GF-D8 (cell line): ENCODE measurements around the gene ADAM12.
"Not testable (repeated sequence)": the region's sequence is repeated elsewhere in the genome, so short reads cannot be mapped to it uniquely, and the experiment has no call there.

ENCODE experiments used
- DNase-seq: peaks from one replicate; lab custom pipeline; 2025; lab: John Stamatoyannopoulos, UW

ADAM12 gene

DNA sequence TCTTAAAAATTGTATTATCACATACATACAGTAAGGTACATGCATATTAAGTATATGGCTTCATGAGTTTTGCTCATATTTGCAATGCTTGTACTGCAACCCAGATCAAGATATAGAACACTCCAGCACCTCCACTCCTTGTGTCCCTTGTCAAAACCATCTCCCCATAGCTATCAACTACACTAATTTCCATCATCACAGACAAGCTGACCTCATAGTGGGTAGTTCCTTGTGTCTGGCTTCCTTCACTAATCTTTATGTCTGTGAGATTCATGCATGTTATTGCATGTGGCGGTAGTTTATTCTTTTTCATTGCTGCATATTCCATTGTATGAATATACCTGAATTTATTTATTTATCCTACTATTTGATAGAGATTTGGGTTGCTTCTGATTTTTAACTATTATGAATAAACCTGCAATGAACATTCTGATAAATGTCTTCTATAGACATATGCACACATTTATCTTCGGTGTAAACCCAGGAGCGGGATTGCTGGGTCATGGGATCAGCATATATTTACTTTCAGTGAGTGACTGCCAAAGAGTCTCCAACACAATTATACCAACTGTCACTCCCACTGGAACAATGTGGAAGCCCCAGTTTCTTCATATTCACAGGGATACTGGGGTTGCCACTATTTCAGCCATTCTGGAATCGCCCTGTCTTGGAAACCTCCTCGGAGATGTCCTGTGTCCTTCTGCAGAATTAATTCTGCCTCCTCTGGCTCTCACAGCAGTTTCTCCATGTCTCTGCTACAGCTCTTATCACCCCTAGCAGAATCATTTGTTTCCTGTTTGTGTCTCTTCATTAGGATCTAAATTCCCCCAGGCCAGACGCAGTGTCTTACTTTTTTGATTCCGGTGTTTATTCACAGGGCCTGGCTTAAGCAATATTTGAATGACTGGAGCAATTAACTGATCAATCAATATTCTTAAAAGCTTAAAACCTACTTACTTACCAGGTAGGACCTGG is 14.7 kb upstream of the ADAM12 start:
- DNase-seq: no peak

GRCh38 chr10:126400641-126401040 is 12.4 kb upstream of the ADAM12 start:
- no peak for DNase-seq

DNA sequence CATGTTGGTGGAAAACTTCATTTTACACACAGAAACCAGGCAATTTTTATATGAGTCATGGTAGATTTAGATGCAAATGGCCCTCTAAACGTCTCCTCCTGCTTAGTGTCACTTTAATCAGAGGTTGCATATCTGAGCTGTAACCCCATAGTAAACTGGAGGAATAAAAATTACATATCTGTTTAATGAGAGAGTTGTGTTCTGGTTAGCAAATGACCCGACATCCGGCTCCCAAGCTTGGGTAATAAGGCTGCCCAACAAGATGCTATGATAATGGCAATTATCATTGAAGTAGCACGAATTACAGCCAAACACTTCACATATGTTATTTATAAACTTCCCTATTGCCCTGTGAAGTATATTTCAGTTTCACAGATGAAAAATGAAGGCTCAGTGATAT is 10.6 kb upstream of the ADAM12 start:
- no peak for DNase-seq

DNA sequence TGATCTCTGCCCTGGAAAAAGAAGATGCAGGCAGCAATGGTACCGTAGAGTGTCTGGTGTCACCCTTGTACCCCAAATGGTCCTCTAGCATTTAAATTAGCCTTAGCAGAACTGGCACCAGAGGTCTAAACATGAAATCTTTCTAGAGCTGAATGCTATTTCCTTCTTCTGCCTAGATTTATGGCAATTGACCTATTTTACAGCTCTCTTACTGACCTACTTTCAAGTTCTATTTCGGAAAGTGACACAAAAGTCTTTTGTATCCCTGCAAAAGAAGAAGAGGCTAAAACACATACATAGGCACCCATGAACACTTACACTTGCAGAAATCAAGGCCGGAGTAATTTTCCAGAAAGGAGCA is 10.1 kb upstream of the ADAM12 start:
- no peak for DNase-seq

GRCh38 chr10:126397640-126398382 is 9.5 kb upstream of the ADAM12 start:
- no peak for DNase-seq

- no peak for DNase-seq
Observed at GRCh38 chr10:126397156-126397555, 8.9 kb upstream of the ADAM12 start.

- DNase-seq: no peak
Observed at GRCh38 chr10:126394948-126395347, 6.7 kb upstream of the ADAM12 start.

DNA sequence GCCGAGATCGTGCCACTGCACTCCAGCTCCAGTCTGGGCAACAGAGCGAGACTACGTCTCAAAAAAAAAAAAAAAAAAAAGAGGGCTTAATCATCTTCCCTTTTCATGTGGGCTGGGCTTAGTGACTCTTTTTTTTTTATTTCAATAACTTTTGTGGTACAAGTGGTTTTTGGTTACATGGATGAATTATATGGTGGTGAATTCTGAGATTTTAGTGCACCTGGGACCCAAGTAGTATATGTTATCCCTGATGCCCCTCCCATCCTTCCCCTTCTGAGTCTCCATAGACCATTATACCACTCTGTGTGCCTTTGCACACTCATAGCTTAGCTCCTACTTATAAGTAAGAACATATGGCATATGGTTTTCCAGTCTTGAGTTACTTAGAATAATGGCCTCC is 4.8 kb upstream of the ADAM12 start:
- no peak for DNase-seq

DNA sequence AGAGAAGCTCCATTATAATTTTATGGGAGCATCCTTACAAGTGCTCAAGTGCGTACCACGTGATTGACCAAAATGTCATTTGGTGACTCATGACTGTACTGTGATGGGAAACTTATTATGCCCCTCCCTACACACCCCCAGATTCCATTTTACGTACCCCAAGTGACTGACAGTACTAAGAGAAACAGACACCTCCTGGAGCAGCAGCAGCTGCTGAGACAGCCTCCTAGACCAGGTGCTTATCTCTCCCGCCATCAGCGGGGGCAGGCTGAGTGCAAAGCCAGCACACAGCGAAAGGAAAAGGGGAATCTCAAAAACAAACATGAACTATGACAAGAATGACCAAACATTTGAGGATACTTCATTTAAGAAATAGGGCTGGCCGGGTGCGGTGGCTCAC is 4.2 kb upstream of the ADAM12 start:
- DNase-seq: no peak

- DNase-seq: no peak
Observed at GRCh38 chr10:126392068-126392467, 3.8 kb upstream of the ADAM12 start.

DNA sequence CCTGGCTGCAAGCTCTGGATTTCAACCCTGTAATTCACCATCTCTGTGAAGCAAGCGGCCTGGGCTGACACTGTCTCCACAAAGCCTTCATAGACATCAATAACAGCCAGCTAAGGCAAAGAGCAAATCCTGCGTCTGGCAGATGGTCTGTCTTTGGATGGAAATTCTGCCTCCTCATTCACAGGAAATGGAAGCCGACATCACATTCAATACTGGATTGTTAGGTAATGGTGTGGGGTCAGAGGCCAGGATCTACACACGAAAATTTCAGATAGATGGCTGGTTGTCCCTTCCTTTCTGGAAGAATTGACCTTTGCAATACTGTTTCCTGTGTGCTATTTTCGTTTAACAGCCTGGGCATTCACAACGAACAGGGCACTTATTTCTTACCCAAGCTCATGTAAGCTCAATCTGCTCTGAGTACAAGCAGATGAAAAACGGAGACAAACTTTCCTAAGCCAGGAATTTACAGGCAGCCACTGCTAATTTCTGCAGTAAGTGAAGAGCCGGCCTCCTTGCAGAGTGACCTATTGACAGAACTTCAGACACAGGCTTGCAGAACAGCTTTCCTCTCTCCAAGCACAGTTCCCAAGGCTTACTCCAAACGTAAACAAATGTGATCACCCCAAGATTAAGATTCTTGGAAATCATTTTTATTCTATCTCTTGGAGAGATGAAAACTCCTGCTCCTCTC is 3.1 kb upstream of the ADAM12 start:
- DNase-seq: no peak

DNA sequence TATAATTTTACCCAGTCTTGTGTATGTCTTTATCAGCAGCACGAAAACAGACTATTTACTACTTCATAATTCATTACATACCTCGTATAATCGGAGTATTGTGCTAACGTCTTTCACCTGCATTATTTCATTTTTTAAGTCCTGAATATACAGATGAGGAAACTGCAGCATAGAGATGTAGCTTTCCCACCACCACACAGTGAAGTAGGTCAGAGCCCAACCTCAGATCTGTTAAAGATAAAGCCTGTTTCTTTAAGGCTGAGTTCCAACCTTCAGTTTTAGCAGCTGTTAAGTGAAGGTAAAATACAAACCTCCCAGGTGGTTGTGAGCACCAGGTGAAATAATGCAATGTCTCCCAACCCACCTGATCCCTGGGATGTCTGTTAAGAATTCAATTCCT is 2.0 kb upstream of the ADAM12 start:
- no peak for DNase-seq

DNA sequence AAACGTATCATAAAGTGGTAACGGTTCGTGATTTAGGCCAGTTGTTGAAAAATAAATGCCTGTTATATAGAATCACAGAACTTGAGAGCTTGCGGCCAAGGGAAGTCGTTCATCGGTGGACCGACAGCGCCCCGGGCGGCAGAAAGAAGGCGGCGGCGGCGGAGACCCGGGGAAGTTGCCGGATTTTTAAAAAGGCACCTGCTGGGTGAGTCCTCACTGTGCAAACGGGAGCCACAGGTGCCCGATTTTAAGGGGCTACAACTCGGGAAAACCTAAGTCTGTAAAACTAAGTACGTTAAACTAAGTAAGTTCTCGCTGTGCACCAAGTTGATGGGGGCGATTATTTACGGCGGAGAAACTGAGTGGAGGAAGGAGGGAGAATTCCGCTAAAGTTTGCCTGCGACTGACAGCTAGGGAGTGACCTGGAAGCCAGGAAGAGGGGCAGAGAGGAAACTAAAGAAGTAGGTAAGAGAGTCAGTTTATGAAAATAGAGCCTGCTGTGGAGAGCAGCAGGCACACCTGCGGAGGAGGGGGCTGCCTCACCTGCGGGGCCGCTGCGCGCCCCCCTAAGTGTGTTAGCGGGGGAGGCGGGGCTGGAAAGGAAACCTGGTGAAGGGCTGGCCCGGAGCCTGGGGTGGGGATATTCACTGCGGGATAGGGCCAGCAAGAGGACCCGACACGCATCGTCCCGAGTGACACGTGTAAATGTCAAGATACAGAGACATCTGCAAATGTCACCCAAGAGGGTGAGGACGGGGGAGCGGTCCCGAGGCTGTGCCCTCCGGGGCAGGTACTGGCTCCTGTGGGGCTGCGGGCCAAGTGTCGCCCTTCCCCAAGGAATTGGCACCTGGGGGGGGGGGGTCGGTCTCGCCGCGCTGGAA is 996 bp downstream of the ADAM12 start:
- DNase-seq: no peak

- no peak for DNase-seq
Observed at GRCh38 chr10:126384269-126384873, 3.9 kb downstream of the ADAM12 start.

DNA sequence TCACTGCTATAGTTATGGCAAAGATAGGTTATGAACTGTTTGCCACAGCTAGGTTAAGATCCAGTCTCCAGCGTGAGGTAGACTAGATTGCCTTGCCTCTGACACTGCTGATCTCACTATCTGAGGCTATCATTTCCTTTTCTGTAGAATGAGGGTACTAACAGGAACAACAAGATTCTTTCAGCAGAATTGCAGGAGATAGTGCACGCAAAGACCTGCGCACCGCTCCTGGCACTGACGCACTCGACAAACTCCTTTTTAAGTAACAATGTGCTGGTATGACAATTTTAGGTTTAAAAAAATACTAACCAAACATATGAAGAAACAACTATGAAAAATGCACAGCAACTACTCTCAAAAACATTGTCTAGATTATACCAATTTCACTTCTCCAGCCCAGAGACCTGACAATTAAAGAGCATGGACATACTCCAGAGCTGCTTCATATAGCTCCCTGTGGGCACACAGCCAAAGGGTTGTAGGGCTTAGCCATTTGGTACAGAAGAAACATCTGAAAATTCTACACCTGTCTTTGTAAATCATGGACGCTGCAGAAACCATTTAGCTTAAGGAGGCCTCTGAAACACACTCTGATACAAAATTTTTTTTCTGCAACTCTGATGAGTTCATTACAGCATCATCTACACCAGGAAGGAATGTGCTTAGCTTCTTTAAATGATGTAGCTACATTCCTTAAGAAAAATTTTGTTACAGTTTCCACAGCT is 7.8 kb downstream of the ADAM12 start:
- DNase-seq: no peak

DNA sequence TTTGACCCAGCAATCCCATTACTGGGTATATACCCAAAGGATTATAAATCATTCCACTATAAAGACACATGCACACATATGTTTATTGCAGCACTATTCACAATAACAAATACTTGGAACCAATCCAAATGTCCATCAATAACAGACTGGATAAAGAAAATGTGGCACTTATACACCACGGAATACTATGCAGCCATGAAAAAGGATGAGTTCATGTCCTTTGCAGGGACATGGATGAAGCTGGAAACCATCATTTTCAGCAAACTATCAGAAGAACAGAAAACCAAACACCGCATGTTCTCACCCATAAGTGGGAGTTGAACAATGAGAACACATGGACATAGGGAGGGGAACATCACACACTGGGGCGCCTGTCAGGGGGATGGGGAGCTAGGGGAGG is 9.1 kb downstream of the ADAM12 start:
- not testable (repeated sequence) for DNase-seq

DNA sequence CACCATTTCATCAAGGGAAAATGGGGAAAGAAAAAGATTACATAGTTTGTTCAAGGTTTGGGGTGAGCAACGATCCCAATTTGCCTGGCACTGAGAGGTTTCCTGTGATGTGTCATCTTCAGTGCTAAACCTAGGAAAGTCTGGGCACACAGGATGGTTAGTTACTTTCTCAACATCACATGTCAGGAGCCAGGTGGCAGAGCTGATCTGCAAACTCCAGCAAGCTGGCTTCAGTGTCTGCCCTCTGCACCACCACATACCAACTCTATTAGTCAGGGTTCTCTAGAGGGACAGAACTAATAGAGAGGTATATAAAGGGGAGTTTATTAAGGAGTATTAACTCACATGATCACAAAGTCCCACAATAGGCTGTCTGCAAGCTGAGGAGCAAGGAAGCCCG is 11.3 kb downstream of the ADAM12 start:
- DNase-seq: no peak

- DNase-seq: no peak
Observed at GRCh38 chr10:126375926-126376554, 12.2 kb downstream of the ADAM12 start.

- DNase-seq: no peak
Observed at GRCh38 chr10:126375299-126375698, 13.0 kb downstream of the ADAM12 start.

- no peak for DNase-seq
Observed at GRCh38 chr10:126374435-126374834, 13.8 kb downstream of the ADAM12 start.
